ENCODE measurements around the gene MEIS3.
"Not testable (repeated sequence)": the region's sequence is repeated elsewhere in the genome, so short reads cannot be mapped to it uniquely, and the experiment has no call there.

MEIS3 gene

DNA sequence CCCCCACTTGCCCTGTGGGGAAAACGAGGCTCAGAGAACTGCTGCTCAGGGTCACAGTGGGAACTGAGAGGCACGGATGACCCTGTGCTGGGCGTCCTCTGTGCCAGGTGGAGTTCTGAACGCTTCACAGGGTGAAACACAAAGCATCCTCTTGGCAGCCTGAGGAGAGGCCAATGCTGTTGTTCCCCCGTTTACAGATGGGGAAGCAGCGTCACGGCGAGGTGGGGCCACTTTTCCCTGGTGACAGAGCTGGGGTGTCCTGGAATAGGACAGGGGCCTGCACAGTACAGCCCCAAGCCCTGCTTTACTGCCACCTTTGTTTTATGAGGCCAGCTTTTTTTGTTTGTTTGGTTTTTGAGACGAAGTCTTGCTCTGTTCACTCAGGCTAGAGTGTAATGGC is 48.1 kb downstream of the MEIS3 start:
- Histone ChIP-seq H3K36me3 (ENCODE audit: insufficient read depth, low read length) (peaks cover 56% of the 10 kb centered on the region), H3K27me3 (ENCODE audit: control insufficient read depth in 1 of 2, insufficient read depth in 2 of 2, low read length in 2 of 2) (no peaks in the 10 kb centered on the region)

DNA sequence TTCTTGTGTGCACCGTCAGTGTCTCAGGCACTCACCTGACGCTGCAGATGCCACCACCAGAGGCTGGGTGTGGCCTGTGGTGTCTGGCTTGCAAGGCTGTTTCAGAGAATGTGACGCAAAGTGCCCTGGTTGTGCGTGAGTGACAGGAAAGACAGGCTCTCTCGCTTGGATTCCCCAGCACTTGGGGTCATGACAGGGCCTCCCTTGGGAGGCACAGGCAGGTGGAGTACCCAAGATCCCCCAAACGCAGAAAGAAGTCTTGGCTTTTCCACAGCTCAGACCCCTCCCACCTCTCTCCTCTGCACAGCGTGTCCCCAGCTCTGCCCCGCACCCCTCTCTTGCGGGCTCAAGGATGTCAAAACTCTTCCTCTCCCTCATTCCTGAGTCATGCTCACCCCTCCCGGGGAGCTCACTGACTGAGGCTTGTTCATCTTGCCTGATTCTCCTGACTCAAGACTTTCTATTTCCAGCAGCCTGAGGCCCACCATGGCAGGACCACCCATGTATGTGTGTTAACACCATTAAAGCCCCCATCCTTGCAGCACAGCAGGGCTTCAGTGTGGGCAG is 49.2 kb downstream of the MEIS3 start:
- no peak overlapping the region for H3K4me3 ChIP-seq (ENCODE audit: low read depth in 1 of 2, low read length in 2 of 2)
- no peaks in the 10 kb centered on the region for H3K27me3 ChIP-seq (ENCODE audit: control insufficient read depth in 1 of 2, insufficient read depth in 2 of 2, low read length in 2 of 2)
- H3K27ac ChIP-seq (ENCODE audit: low read depth, low read length) = no peak overlapping the region
- no peak overlapping the region for H3K9ac ChIP-seq (ENCODE audit: low read length)
- H3K9me3 ChIP-seq (ENCODE audit: low read length) = no peaks in the 10 kb centered on the region
- H3K36me3 ChIP-seq (ENCODE audit: insufficient read depth, low read length) = peaks cover 45% of the 10 kb centered on the region
- H3K4me1 ChIP-seq (ENCODE audit: insufficient read depth, low read length) = no peaks in the 10 kb centered on the region

More for the DNA sequence above, 48.1 kb downstream of the MEIS3 start:
- no peak overlapping the region for H3K9ac ChIP-seq (ENCODE audit: low read length)
- no peaks in the 10 kb centered on the region for H3K4me1 ChIP-seq (ENCODE audit: insufficient read depth, low read length)
- no peak overlapping the region for H3K4me3 ChIP-seq (ENCODE audit: low read depth in 1 of 2, low read length in 2 of 2)
- no peak overlapping the region for H3K27ac ChIP-seq (ENCODE audit: low read depth, low read length)
- H3K9me3 ChIP-seq (ENCODE audit: low read length) = no peaks in the 10 kb centered on the region

DNA sequence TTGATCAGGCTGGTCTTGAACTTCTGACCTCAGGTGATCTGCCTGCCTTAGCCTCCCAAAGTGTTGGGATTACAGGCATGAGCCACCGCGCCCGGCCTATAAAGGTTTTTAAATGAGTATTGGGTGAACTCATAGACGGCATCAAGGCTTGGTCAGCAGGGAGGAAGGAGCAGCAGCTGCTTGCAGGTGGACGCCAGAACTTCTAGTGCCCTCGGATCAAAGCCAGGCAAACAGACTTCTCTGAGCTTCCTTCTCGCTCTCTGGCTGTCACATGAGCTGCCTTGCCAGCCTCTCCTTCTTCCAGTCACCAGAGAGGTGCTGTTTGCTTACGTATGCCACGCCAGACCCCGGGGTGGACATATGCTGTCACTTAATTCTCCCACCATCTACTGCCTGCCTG is 53.9 kb downstream of the MEIS3 start:
- not testable (repeated sequence) for H3K27me3 ChIP-seq (ENCODE audit: control insufficient read depth in 1 of 2, insufficient read depth in 2 of 2, low read length in 2 of 2); H3K27ac ChIP-seq (ENCODE audit: low read depth, low read length); H3K4me3 ChIP-seq (ENCODE audit: low read depth in 1 of 2, low read length in 2 of 2); H3K9me3 ChIP-seq (ENCODE audit: low read length); H3K9ac ChIP-seq (ENCODE audit: low read length); H3K4me1 ChIP-seq (ENCODE audit: insufficient read depth, low read length)
- H3K36me3 ChIP-seq (ENCODE audit: insufficient read depth, low read length) = peaks cover 41% of the 10 kb centered on the region

DNA sequence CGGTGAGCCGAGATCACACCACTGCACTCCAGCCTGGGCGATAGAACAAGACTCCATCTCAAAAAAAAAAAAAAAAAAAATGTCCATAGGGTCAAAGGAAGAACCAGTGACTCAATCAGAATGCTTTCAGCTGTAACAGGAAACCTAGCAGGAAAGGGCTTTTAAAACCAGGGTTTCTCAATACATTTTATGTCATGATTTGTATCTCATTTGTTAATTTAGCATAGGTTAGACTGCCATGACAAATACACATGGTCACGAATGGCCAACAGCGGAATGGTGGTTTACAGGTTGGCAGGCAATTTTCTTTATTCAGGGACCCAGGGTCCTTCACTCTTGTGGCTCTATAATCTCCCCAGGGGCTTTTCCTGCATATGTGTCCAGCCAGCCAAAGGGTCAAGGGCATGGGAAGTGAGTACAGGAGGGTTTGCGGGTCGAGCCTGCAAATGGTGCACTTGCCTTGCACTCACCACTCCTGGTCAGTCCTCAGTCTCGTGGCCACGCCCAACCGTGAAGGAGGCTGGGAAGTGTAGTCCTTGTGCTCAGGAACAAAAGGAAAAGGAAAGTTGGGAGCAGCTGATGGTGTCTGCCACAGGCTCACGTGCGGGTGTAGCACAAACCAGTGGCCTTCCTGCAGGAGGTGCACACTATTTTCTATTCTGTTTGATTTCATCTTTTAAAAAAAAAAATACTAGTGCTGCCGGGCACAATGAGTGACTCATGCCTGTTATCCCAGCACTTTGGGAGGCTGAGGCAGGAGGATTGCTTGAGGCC is 55.4 kb downstream of the MEIS3 start:
- Histone ChIP-seq H3K27me3 (ENCODE audit: control insufficient read depth in 1 of 2, insufficient read depth in 2 of 2, low read length in 2 of 2) (no peaks in the 10 kb centered on the region), H3K4me3 (ENCODE audit: low read depth in 1 of 2, low read length in 2 of 2) (no peak overlapping the region), H3K9ac (ENCODE audit: low read length) (no peak overlapping the region), H3K27ac (ENCODE audit: low read depth, low read length) (no peak overlapping the region), H3K4me1 (ENCODE audit: insufficient read depth, low read length) (no peaks in the 10 kb centered on the region), H3K36me3 (ENCODE audit: insufficient read depth, low read length) (peaks cover 49% of the 10 kb centered on the region), H3K9me3 (ENCODE audit: low read length) (no peaks in the 10 kb centered on the region)

DNA sequence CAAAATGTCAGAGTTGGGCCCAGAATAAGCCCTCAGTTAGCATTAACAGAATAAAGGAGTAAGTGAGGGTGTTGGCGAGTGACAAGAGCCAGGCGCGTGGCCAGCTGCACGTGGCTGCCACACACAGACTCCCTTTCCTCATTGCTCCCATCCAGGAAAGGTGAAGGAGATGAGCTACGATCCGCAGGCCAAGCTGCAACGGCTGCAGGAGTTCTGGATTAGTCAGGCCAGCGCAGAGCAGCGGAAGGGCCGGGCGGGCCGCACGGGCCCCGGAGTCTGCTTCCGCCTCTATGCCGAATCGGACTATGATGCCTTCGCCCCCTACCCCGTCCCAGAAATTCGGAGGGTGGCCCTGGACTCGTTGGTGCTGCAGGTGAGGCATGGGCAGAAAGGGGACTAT is 57.0 kb downstream of the MEIS3 start:
- H3K4me3 ChIP-seq (ENCODE audit: low read depth in 1 of 2, low read length in 2 of 2) = no peak overlapping the region
- H3K36me3 ChIP-seq (ENCODE audit: insufficient read depth, low read length) = peaks cover 65% of the 10 kb centered on the region
- no peaks in the 10 kb centered on the region for H3K4me1 ChIP-seq (ENCODE audit: insufficient read depth, low read length)
- H3K9ac ChIP-seq (ENCODE audit: low read length) = no peak overlapping the region
- no peak overlapping the region for H3K27ac ChIP-seq (ENCODE audit: low read depth, low read length)
- H3K27me3 ChIP-seq (ENCODE audit: control insufficient read depth in 1 of 2, insufficient read depth in 2 of 2, low read length in 2 of 2) = no peaks in the 10 kb centered on the region
- H3K9me3 ChIP-seq (ENCODE audit: low read length) = no peaks in the 10 kb centered on the region

DNA sequence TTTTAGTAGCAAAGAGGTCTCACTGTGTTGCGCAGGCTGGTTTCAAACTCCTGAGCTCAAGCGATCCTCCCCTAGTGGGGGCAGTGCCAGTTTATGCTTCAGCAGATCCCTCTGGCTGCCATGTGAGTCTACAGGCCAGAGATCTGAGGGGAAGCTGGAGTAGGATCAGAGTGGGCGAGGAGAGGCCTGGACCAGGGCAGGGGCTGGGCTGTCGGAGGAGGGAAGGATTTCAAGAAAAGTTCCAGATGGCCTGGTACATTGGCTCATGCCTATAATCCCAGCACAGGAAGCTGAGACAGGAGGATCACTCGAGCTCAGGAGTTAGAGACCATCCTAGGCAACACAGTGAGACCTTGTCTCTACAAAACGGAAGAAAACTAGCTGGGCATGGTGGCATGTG is 60.4 kb downstream of the MEIS3 start:
- no peaks in the 10 kb centered on the region for H3K9me3 ChIP-seq (ENCODE audit: low read length)
- H3K27me3 ChIP-seq (ENCODE audit: control insufficient read depth in 1 of 2, insufficient read depth in 2 of 2, low read length in 2 of 2) = no peaks in the 10 kb centered on the region
- no peak overlapping the region for H3K9ac ChIP-seq (ENCODE audit: low read length)
- no peaks in the 10 kb centered on the region for H3K4me1 ChIP-seq (ENCODE audit: insufficient read depth, low read length)
- H3K36me3 ChIP-seq (ENCODE audit: insufficient read depth, low read length) = peaks cover 81% of the 10 kb centered on the region
- H3K27ac ChIP-seq (ENCODE audit: low read depth, low read length) = no peak overlapping the region
- no peak overlapping the region for H3K4me3 ChIP-seq (ENCODE audit: low read depth in 1 of 2, low read length in 2 of 2)

DNA sequence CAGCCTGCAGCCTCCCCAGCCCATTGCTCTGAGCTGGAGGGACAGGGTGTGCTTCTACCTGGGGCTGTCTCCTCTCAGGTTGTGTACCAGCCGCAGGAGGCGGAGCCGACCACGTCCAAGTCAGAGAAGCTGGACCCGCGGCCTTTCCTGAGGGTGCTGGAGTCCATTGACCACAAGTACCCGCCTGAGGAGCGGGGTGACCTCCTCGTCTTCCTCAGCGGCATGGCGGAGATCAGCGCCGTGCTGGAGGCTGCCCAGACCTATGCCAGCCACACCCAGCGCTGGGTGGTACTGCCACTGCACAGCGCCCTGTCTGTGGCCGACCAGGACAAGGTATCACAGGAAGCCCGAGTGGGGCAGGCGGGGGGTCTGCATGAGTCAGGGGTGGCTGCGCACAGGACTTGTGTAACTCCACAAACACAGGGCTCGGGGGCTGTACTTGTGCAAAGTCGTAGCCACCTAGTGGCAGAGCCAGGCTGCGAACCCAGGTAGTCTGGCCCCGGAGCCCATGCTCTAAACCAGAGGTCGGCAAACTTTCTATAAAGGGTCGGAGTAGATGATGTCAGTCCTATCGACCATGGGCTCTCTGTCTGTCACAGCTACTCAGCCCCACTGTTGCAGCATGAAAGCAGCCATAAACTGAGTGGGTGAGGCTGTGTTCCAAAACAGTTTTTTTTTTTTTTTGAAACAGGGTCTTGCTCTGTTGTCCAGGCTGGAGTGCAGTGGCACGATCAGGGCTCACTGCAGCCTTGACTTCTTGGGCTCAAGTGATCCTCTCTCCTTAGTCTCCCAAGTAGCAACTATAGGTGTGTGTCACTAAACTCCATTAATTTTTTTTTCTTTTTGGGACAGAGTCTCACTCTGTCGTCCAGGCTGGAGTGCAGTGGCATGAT is 61.3 kb downstream of the MEIS3 start:
- Histone ChIP-seq H3K27ac (ENCODE audit: low read depth, low read length) (no peak overlapping the region), H3K4me1 (ENCODE audit: insufficient read depth, low read length) (no peaks in the 10 kb centered on the region), H3K9me3 (ENCODE audit: low read length) (no peaks in the 10 kb centered on the region), H3K27me3 (ENCODE audit: control insufficient read depth in 1 of 2, insufficient read depth in 2 of 2, low read length in 2 of 2) (no peaks in the 10 kb centered on the region), H3K9ac (ENCODE audit: low read length) (no peak overlapping the region), H3K4me3 (ENCODE audit: low read depth in 1 of 2, low read length in 2 of 2) (no peak overlapping the region), H3K36me3 (ENCODE audit: insufficient read depth, low read length) (peaks cover 82% of the 10 kb centered on the region)

DNA sequence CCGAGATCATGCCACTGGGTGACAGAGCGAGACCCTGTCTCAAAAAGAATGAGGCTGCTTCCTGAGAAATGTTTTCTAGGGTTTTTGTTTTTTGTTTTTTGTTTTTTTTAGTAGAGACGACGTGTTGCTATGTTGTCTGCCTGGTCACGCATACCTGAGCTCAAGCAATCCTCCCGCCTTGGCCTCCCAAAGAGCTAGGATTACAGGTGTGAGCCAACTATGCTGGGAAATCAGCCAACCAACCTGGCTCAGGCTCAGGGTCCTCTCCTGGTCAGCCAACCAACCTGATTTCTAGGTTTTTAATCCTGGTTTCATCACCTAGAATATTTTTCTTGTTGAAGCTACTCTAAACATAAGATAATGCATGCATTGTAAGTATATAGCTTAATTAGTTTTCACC is 62.4 kb downstream of the MEIS3 start:
- Histone ChIP-seq H3K4me3 (ENCODE audit: low read depth in 1 of 2, low read length in 2 of 2) (no peak overlapping the region), H3K27me3 (ENCODE audit: control insufficient read depth in 1 of 2, insufficient read depth in 2 of 2, low read length in 2 of 2) (no peaks in the 10 kb centered on the region), H3K9me3 (ENCODE audit: low read length) (no peaks in the 10 kb centered on the region), H3K4me1 (ENCODE audit: insufficient read depth, low read length) (peaks cover 3% of the 10 kb centered on the region), H3K36me3 (ENCODE audit: insufficient read depth, low read length) (peaks cover 83% of the 10 kb centered on the region), H3K27ac (ENCODE audit: low read depth, low read length) (no peak overlapping the region), H3K9ac (ENCODE audit: low read length) (no peak overlapping the region)

DNA sequence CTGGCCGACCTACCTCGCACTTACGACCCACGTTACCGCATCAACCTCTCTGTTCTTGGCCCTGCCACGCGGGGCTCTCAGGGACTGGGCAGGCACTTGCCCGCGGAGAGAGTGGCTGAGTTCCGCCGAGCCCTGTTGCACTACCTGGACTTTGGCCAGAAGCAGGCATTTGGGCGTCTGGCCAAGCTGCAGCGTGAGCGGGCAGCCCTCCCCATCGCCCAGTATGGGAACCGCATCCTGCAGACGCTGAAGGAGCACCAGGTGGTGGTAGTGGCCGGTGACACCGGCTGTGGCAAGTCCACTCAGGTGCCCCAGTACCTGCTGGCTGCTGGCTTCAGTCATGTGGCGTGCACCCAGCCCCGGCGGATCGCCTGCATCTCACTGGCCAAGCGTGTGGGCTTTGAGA is 66.0 kb downstream of the MEIS3 start:
- peaks cover 17% of the 10 kb centered on the region for H3K4me1 ChIP-seq (ENCODE audit: insufficient read depth, low read length)
- peaks cover 51% of the 10 kb centered on the region for H3K36me3 ChIP-seq (ENCODE audit: insufficient read depth, low read length)
- H3K9ac ChIP-seq (ENCODE audit: low read length) = no peak overlapping the region
- no peak overlapping the region for H3K4me3 ChIP-seq (ENCODE audit: low read depth in 1 of 2, low read length in 2 of 2)
- H3K27me3 ChIP-seq (ENCODE audit: control insufficient read depth in 1 of 2, insufficient read depth in 2 of 2, low read length in 2 of 2) = no peaks in the 10 kb centered on the region
- H3K27ac ChIP-seq (ENCODE audit: low read depth, low read length) = no peak overlapping the region
- no peaks in the 10 kb centered on the region for H3K9me3 ChIP-seq (ENCODE audit: low read length)

Data from muscle layer of colon (tissue), 2 donors.